Chondrocyte (in vitro differentiated cells): ENCODE measurements around the gene CSNK1E. TPM values are rescaled to one million over a fixed set of nuclear protein-coding genes. Genes with fewer than 3 reads are reported as not detected.

Source experiments
- DNase-seq: peaks from one replicate; pipeline ENCODE4 v3.0.0; 2021; ENCODE audit warnings: mixed read lengths, low spot score
- H3K27ac Mint-ChIP-seq: one replicate; pipeline ENCODE4 v1.8.0; 2021; ENCODE audit warnings: mild to moderate bottlenecking, moderate library complexity, mixed read lengths; ENCODE audit not compliant: unreplicated experiment
- H3K27me3 Mint-ChIP-seq: 2 replicates; pipeline ENCODE4 v1.8.0; 2021; ENCODE audit warnings: low read depth, mixed read lengths
- H3K36me3 Mint-ChIP-seq: 2 replicates; pipeline ENCODE4 v1.8.0; 2021; ENCODE audit warnings: low read depth, mixed read lengths
- H3K4me1 Mint-ChIP-seq: 2 replicates; pipeline ENCODE4 v1.8.0; 2021; ENCODE audit warnings: low read depth, mild to moderate bottlenecking, mixed read lengths
- H3K4me3 Mint-ChIP-seq: one replicate; pipeline ENCODE4 v1.8.0; 2021; ENCODE audit warnings: mild to moderate bottlenecking, moderate library complexity, mixed read lengths; ENCODE audit not compliant: unreplicated experiment
- H3K9me3 Mint-ChIP-seq: 2 replicates; pipeline ENCODE4 v1.8.0; 2021; ENCODE audit warnings: low read depth, mixed read lengths
- CTCF ChIP-seq: fragments of 200-600 bp; sonication (generic); IDR thresholded peaks from 2 replicates; pipeline ENCODE4 v1.5.0; 2021; ENCODE audit warnings: antibody characterized with exemption, mild to moderate bottlenecking, moderate library complexity
- total RNA-seq: library from RNA; stranded (reverse); gene quantifications from 3 replicates; pipeline ENCODE4 v1.2.1, GENCODE V29; 2021

Gene CSNK1E
- total RNA-seq, 1 donor from 2014 or later = 129 TPM

- no peaks in the 10 kb centered on the region for H3K27me3 Mint-ChIP-seq
- DNase-seq = no peak
These were observed 67.2 kb downstream of the CSNK1E start for GRCh38 chr22:38249803-38250642.

GRCh38 chr22:38249301-38249700 is 67.9 kb downstream of the CSNK1E start:
- no peaks in the 10 kb centered on the region for H3K9me3 Mint-ChIP-seq
- no peaks in the 10 kb centered on the region for H3K27me3 Mint-ChIP-seq
- no peak for DNase-seq
- TF ChIP-seq CTCF = no peak
- H3K27ac Mint-ChIP-seq = no peak overlapping the region
- peaks cover 14% of the 10 kb centered on the region for H3K4me1 Mint-ChIP-seq
- H3K4me3 Mint-ChIP-seq = no peak overlapping the region
- H3K36me3 Mint-ChIP-seq = peaks cover 13% of the 10 kb centered on the region

More at GRCh38 chr22:38249803-38250642, 67.2 kb downstream of the CSNK1E start:
- Mint-ChIP-seq H3K9me3 (no peaks in the 10 kb centered on the region), H3K27ac (no peak overlapping the region), H3K4me3 (no peak overlapping the region), H3K4me1 (peaks cover 14% of the 10 kb centered on the region), H3K36me3 (peaks cover 11% of the 10 kb centered on the region)
- TF ChIP-seq CTCF = no peak

- H3K4me3 Mint-ChIP-seq = no peak overlapping the region
- no peaks in the 10 kb centered on the region for H3K9me3 Mint-ChIP-seq
- H3K36me3 Mint-ChIP-seq = peaks cover 22% of the 10 kb centered on the region
- H3K27ac Mint-ChIP-seq = peak overlapping the region; percentile 57
- no peak for TF ChIP-seq CTCF
- H3K27me3 Mint-ChIP-seq = no peaks in the 10 kb centered on the region
- DNase-seq = no peak
- H3K4me1 Mint-ChIP-seq = peaks cover 24% of the 10 kb centered on the region
These were observed 69.0 kb downstream of the CSNK1E start for GRCh38 chr22:38248280-38248679.

- Mint-ChIP-seq H3K36me3 (peaks cover 23% of the 10 kb centered on the region), H3K4me3 (no peak overlapping the region), H3K27me3 (no peaks in the 10 kb centered on the region), H3K4me1 (peaks cover 29% of the 10 kb centered on the region), H3K27ac (peak overlapping the region; percentile 57), H3K9me3 (no peaks in the 10 kb centered on the region)
- no peak for TF ChIP-seq CTCF
- no peak for DNase-seq
These were observed 69.5 kb downstream of the CSNK1E start for GRCh38 chr22:38247713-38248112.

GRCh38 chr22:38246692-38247091 is 70.5 kb downstream of the CSNK1E start:
- no peak for DNase-seq
- no peak overlapping the region for H3K27ac Mint-ChIP-seq
- H3K4me1 Mint-ChIP-seq = peaks cover 33% of the 10 kb centered on the region
- H3K9me3 Mint-ChIP-seq = no peaks in the 10 kb centered on the region
- peaks cover 23% of the 10 kb centered on the region for H3K36me3 Mint-ChIP-seq
- no peak overlapping the region for H3K4me3 Mint-ChIP-seq
- TF ChIP-seq CTCF = no peak
- H3K27me3 Mint-ChIP-seq = no peaks in the 10 kb centered on the region
